Measurements from ENCODE around the gene ASRGL1.

Gene ASRGL1

GRCh38 chr11:62419314-62419929, 82.2 kb downstream of the ASRGL1 start:
- DNase-seq, result no peak

DNA sequence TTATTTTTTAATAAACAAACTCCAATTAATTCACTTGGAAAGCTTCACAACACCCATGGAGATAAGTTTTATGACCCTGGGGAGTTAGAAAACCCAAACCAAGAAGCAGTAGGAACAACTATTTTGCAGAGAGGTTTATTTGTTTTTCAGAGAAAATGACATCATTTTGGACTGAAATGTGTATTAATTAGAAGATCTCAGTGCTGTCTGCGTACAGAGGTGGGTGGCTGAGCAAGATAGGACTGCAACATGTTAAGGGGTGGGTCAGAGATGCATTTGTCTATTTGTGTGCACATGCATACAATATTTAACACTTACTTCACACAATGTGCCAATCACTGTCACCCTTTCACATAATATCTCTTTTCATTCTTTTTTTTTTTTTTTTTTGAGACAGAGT, 82.7 kb downstream of the ASRGL1 start:
- no peak for DNase-seq

- no peak for DNase-seq
These were observed 83.6 kb downstream of the ASRGL1 start for GRCh38 chr11:62420882-62421281.

GRCh38 chr11:62421996-62422395, 84.7 kb downstream of the ASRGL1 start:
- DNase-seq, result no peak

- no peak for DNase-seq
These were observed 85.8 kb downstream of the ASRGL1 start for GRCh38 chr11:62423012-62423411.

- no peak for DNase-seq
These were observed 90.5 kb downstream of the ASRGL1 start for GRCh38 chr11:62427630-62428233.

DNA sequence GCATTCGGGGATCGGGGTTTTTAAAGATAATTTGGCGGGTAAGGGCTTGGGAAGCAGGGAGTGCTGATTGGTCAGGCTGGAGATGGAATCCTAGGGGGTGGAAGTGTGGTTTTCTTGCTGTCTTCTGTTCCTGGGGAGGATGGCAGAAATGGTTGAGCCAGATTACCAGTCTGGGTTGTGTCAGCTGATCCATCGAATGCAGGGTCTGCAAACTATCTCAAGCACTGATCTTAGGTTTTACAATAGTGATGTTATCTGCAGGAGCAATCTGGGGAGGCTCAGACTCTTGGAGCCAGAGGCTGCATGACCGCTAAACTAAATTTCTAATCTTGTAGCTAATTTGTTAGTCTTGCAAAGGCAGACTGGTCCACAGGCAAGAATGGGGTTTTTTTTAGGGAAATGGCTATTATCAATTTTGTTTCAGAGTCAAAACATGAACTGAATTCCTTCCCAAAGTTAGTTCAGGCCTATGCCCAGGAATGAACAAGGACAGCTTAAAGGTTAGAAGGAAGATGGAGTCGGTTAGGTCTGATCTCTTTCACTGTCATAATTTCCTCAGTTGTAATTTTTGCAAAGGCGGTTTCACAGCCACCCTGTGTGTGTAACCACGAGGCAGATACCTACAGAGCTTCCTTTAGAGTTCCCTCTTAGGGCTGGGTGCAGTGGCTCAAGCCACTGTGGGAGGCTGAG, 91.8 kb downstream of the ASRGL1 start:
- DNase-seq, result no peak

DNA sequence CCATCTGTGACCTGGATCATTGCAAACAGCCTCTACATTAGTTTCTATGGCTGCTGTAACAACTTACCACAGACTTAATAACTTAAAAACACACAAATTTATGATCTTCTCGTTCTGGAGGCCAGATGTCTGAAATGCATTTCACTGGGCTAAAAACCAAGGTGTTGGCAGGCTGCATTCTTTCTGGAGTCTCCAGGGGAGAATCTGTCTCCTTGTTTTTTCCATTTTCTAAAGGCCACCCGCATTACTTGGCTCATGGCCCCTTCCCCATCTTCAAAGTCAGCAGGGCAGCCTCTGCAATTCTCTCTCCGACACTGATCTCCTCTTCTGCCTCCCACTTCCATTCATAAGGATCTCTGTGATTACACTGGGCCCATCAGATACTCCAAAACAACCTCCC, 93.2 kb downstream of the ASRGL1 start:
- DNase-seq, result no peak

GRCh38 chr11:62431171-62431901, 94.1 kb downstream of the ASRGL1 start:
- DNase-seq, result no peak

- no peak for DNase-seq
These were observed 95.4 kb downstream of the ASRGL1 start for GRCh38 chr11:62432695-62433094.

- no peak for DNase-seq
These were observed 96.1 kb downstream of the ASRGL1 start for GRCh38 chr11:62433141-62433903.

GRCh38 chr11:62433904-62434276, 96.6 kb downstream of the ASRGL1 start:
- DNase-seq, result no peak

DNA sequence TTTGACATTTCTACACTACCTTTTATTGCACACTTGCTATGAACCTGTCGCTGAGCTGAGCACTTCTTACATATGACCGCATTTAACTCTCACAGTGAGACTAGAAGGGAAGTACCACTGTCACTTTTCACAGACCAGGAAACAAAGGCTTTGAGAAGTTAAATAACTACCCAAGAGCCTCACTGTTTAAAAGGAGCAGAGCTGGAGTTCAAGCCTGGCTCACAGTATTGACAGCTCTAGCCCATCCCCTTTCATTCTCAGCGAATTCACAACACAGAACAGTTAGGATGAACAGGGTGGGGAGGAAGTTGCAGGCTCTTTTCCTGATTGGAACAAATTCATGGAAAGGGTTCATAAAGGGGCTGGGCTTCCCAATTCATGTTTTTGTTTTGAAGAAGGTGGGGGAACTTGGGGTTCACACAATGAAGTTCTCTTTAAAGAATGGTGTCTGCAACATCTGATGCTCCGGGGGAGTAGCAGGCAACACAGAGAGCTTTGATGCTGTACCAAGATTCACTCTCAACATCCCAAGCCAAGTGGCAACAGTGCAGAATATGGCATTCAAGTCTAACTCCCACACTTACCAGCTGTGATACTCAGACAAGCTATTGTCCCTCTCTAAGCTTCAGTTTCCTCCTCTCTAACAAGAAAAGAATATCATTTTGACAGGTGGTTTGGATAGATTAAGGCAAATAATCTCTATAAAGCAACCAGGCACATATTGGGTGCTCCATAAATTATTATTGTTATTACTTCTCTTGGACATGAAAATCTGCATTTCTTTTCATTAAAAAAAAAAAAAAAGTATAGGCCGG, 98.8 kb downstream of the ASRGL1 start:
- no peak for DNase-seq

GRCh38 chr11:62437616-62438015, 100.4 kb downstream of the ASRGL1 start:
- no peak for DNase-seq

- no peak for DNase-seq
These were observed 101.4 kb downstream of the ASRGL1 start for GRCh38 chr11:62438641-62439040.

DNA sequence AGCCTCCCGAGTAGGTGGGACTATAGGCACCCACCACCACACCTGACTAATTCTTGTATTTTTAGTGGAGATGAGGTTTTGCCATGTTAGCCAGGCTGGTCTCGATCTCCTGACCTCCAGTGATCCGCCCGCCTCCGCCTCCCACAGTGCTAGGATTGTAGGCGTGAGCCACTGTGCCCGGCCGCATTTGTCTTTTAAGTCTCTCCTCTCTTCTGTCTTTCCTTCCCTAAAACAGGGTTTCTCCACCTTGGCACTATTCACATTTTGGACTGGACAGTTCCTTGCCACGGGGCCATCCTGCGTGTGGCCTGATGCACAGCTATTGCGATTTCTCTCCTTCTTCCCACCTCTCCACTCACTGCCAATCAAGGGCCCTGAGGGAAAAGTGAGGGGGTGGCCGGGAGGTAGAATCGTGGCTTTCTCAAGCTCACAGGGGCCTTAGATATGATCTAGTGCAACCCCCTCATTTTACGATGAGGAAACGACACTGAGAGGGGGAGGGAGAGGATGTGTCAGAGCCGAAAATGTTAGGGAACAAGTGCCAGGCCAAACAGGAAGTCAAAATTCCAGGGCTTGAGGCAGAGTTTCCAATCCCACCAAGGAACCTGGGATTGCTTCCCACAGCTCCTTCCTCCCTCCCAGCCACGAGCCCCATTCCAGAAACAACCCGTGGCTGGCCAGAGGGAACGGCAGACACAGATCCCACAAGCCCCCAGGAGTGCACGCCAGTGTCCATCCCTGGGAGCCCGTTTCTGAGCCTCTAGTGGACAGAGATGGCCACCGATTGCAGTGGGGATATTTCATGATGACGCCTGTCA, 102.7 kb downstream of the ASRGL1 start:
- DNase-seq, result no peak
